DND-41 (cell line): ENCODE data around the gene GRIK2.

Experiments
- EZH2 ChIP-seq: IDR thresholded peaks from 3 replicates; pipeline ENCODE4 v1.6.1; 2012; ENCODE audit warnings: borderline replicate concordance, low read depth, mild to moderate bottlenecking, moderate library complexity, low read length, inconsistent platforms; ENCODE audit not compliant: severe bottlenecking
- TF ChIP-seq, protein P1 (sequence below): IDR thresholded peaks from 2 replicates; pipeline ENCODE4 v1.5.1; 2012; ENCODE audit warnings: borderline replicate concordance, low read length, moderate library complexity, mild to moderate bottlenecking; ENCODE audit not compliant: poor library complexity, severe bottlenecking; ENCODE audit errors: extremely low read depth

DNA sequence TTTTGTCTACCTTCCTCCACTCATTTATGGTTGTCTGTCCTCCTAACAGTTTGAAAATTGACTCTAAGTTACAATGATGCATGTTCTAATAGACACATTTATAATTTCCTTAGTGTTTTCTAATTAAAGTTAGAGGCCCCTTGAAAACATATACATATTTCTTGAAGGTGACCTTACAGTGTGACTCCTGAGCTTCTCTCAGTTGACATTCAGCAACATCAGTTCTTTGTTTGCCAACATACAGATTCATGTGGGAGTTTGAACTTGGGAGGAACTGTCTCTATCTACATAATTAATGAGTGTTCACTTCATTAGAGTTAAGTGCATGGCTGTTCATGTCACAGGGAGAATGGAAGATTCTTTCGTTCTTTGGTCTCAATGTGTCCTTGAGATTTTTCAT, 658.2 kb downstream of the GRIK2 start:
- TF ChIP-seq, protein P1, sequence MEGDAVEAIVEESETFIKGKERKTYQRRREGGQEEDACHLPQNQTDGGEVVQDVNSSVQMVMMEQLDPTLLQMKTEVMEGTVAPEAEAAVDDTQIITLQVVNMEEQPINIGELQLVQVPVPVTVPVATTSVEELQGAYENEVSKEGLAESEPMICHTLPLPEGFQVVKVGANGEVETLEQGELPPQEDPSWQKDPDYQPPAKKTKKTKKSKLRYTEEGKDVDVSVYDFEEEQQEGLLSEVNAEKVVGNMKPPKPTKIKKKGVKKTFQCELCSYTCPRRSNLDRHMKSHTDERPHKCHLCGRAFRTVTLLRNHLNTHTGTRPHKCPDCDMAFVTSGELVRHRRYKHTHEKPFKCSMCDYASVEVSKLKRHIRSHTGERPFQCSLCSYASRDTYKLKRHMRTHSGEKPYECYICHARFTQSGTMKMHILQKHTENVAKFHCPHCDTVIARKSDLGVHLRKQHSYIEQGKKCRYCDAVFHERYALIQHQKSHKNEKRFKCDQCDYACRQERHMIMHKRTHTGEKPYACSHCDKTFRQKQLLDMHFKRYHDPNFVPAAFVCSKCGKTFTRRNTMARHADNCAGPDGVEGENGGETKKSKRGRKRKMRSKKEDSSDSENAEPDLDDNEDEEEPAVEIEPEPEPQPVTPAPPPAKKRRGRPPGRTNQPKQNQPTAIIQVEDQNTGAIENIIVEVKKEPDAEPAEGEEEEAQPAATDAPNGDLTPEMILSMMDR = no peak
- no peak for TF ChIP-seq EZH2
